ENCODE measurements around the gene TRDN. TPM values are rescaled to one million over a fixed set of nuclear protein-coding genes. Genes with fewer than 3 reads are reported as not detected.

Gene TRDN
- total RNA-seq, 1 experiment from 2014 or later: 10.4 TPM

- no CpG with 5 or more reads among the region's 1 CpG for WGBS (ENCODE audit: extremely low coverage, insufficient read length, low lambda C conversion rate)
- H3K14ac ChIP-seq (ENCODE audit: insufficient read depth, low read length): no peak overlapping the region
- no peaks in the 10 kb centered on the region for H3K79me2 ChIP-seq (ENCODE audit: insufficient read depth, low read length)
- no peak for TF ChIP-seq CTCF (conservative IDR thresholded peaks at IDR 0.05)
- DNase-seq: no peak
- no peak overlapping the region for H3K4me2 ChIP-seq (ENCODE audit: insufficient read depth, insufficient read length, low read length)
- H3K36me3 Mint-ChIP-seq (ENCODE audit: insufficient read depth in 1 of 3, low read depth in 3 of 3): no peaks in the 10 kb centered on the region
- H3K56ac ChIP-seq (ENCODE audit: insufficient read length, low read depth, low read length): no peak overlapping the region
- H3K4me3 Mint-ChIP-seq: no peak overlapping the region
- H4K91ac ChIP-seq (ENCODE audit: insufficient read length, low read depth, low read length): no peak overlapping the region
- no peaks in the 10 kb centered on the region for H3K27me3 ChIP-seq (ENCODE audit: insufficient read depth, low read length)
- no peak overlapping the region for H4K8ac ChIP-seq (replicated peaks; ENCODE audit: insufficient read length, low read depth, low read length)
- no peak overlapping the region for H3K9ac ChIP-seq (ENCODE audit: extremely low read depth, insufficient read length, low read length)
- no peak overlapping the region for H2BK5ac ChIP-seq (ENCODE audit: insufficient read length, low read length)
- no peaks in the 10 kb centered on the region for H3K4me1 ChIP-seq (ENCODE audit: insufficient read depth, low read length)
- no peaks in the 10 kb centered on the region for H3K9me3 ChIP-seq (ENCODE audit: control insufficient read depth, low read depth, low read length)
- H3K4ac ChIP-seq (ENCODE audit: low read depth, low read length): no peak overlapping the region
- no peak overlapping the region for H2BK12ac ChIP-seq (ENCODE audit: insufficient read length, low read depth, low read length)
- no peak overlapping the region for H2AFZ ChIP-seq (ENCODE audit: low read length)
- peaks cover under 1 to 1% of the 10 kb centered on the region in 2 experiments for H3K4me1 Mint-ChIP-seq
- H2BK15ac ChIP-seq (ENCODE audit: low read depth, low read length): no peak overlapping the region
- no peak overlapping the region for H3K27ac ChIP-seq (ENCODE audit: insufficient read length, low read depth, low read length)
- H2BK120ac ChIP-seq (ENCODE audit: low read depth, low read length, poor library complexity, severe bottlenecking): no peak overlapping the region
- no peaks in the 10 kb centered on the region for H4K20me1 ChIP-seq (ENCODE audit: control insufficient read depth, insufficient read depth, insufficient read length)
- no peak overlapping the region for H3T11ph ChIP-seq (ENCODE audit: low read length)
- H3K27me3 Mint-ChIP-seq (ENCODE audit: low read depth): no peaks in the 10 kb centered on the region
- no peak overlapping the region for H2AK5ac ChIP-seq (ENCODE audit: insufficient read length, low read length)
- H3K9me3 Mint-ChIP-seq: no peaks in the 10 kb centered on the region
- no peaks in the 10 kb centered on the region for H3K79me1 ChIP-seq (ENCODE audit: insufficient read depth, low read depth, low read length, poor library complexity, severe bottlenecking)
- no peaks in the 10 kb centered on the region for H3K23me2 ChIP-seq (ENCODE audit: insufficient read length, low read depth, low read length, poor library complexity, severe bottlenecking)
- H3K27ac Mint-ChIP-seq: no peak overlapping the region
- H3K18ac ChIP-seq (ENCODE audit: insufficient read length, low read depth, low read length): no peak overlapping the region
- no peak overlapping the region for H4K5ac ChIP-seq (ENCODE audit: insufficient read length, low read depth, low read length)
- no peak overlapping the region for H3K23ac ChIP-seq (ENCODE audit: insufficient read length, low read depth, low read length)
- no peak overlapping the region for H2BK20ac ChIP-seq (ENCODE audit: low read depth, low read length, poor library complexity, severe bottlenecking)
These were observed 22.1 kb upstream of the TRDN start for GRCh38 chr6:123658848-123659247.
